HFFc6 (cell line): ENCODE data around the gene IL10RA. TPM values are rescaled to one million over a fixed set of nuclear protein-coding genes. Genes with fewer than 3 reads are reported as not detected.
"Not testable (repeated sequence)": the region's sequence is repeated elsewhere in the genome, so short reads cannot be mapped to it uniquely, and the experiment has no call there.

Experiments
- DNase-seq: peaks from one replicate; pipeline ENCODE4 v3.0.0-alpha.2; 2018
- H3K27ac Mint-ChIP-seq: 2 replicates; pipeline ENCODE4 v1.8.0; 2020; ENCODE audit warnings: mild to moderate bottlenecking, mixed read lengths
- H3K27me3 Mint-ChIP-seq: 2 replicates; pipeline ENCODE4 v1.8.0; 2021; ENCODE audit warnings: mild to moderate bottlenecking, moderate library complexity, mixed read lengths; ENCODE audit not compliant: insufficient read depth
- H3K36me3 Mint-ChIP-seq: 2 replicates; pipeline ENCODE4 v1.8.0; 2021; ENCODE audit warnings: low read depth, mixed read lengths
- H3K4me1 Mint-ChIP-seq: 2 replicates; pipeline ENCODE4 v1.8.0; 2020; ENCODE audit warnings: low read depth, mixed read lengths
- H3K4me3 Mint-ChIP-seq: 2 replicates; pipeline ENCODE4 v1.8.0; 2020; ENCODE audit warnings: mild to moderate bottlenecking, moderate library complexity, mixed read lengths
- H3K9me3 Mint-ChIP-seq: 2 replicates; pipeline ENCODE4 v1.8.0; 2020; ENCODE audit warnings: mild to moderate bottlenecking, mixed read lengths
- CTCF ChIP-seq: fragments of 200-600 bp; sonication (generic); IDR thresholded peaks from 2 replicates; pipeline ENCODE4 v1.5.0; 2021; ENCODE audit warnings: antibody characterized with exemption, mild to moderate bottlenecking
- total RNA-seq, 6 experiments: library from RNA; stranded (reverse); fragmentation: NEBNext Ultra II Directional; extraction: Animal tissue kit (Norgen Biotek cat#: 25700); gene quantifications; 2 replicates in 1 of 6; 3 replicates in 5 of 6; pipeline ENCODE4 v1.2.3, GENCODE V29; 2021

IL10RA gene
- total RNA-seq, 6 experiments from 2014 or later: not detected

- H3K4me3 Mint-ChIP-seq: no peak overlapping the region
- no peaks in the 10 kb centered on the region for H3K9me3 Mint-ChIP-seq
- no peaks in the 10 kb centered on the region for H3K4me1 Mint-ChIP-seq
- no peak for TF ChIP-seq CTCF
- no peak overlapping the region for H3K27ac Mint-ChIP-seq
- peaks cover 38% of the 10 kb centered on the region for H3K27me3 Mint-ChIP-seq
- no peak for DNase-seq
- H3K36me3 Mint-ChIP-seq: no peaks in the 10 kb centered on the region
These were observed 17.3 kb downstream of the IL10RA start for GRCh38 chr11:118003456-118003855.

GRCh38 chr11:118004543-118005223, 18.5 kb downstream of the IL10RA start:
- Mint-ChIP-seq H3K36me3 (no peaks in the 10 kb centered on the region), H3K9me3 (no peaks in the 10 kb centered on the region), H3K4me1 (no peaks in the 10 kb centered on the region), H3K4me3 (no peak overlapping the region), H3K27ac (no peak overlapping the region), H3K27me3 (peaks cover 38% of the 10 kb centered on the region)
- TF ChIP-seq CTCF: no peak
- no peak for DNase-seq

- no peak for TF ChIP-seq CTCF
- no peak for DNase-seq
- Mint-ChIP-seq H3K9me3 (no peaks in the 10 kb centered on the region), H3K27me3 (peaks cover 42% of the 10 kb centered on the region), H3K27ac (no peak overlapping the region), H3K36me3 (no peaks in the 10 kb centered on the region), H3K4me3 (no peak overlapping the region), H3K4me1 (no peaks in the 10 kb centered on the region)
These were observed 19.3 kb downstream of the IL10RA start for GRCh38 chr11:118005224-118006152.

GRCh38 chr11:118006153-118006534, 19.9 kb downstream of the IL10RA start:
- DNase-seq: no peak

DNA sequence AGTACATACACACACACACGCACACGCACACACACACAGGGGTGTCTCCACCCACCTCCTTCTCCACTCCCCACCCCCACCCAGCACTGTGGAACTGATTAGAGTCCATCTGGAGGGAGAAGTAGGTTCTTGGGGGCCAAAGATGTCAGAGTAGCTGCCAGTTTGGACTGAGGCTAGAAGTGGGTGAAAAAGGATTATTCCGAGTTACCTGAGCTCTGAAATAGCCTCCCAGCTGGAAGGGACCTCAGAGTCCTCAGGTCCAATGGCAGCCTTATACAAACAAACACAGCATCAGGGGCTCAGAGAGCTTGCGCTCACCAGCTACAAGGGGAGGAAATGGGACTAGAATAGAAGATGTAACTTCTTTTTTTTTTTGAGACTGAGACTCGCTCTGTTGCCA, 20.8 kb downstream of the IL10RA start:
- no peak overlapping the region for H3K27ac Mint-ChIP-seq
- H3K27me3 Mint-ChIP-seq: peaks cover 42% of the 10 kb centered on the region
- no peaks in the 10 kb centered on the region for H3K36me3 Mint-ChIP-seq
- TF ChIP-seq CTCF: no peak
- H3K4me1 Mint-ChIP-seq: no peaks in the 10 kb centered on the region
- no peaks in the 10 kb centered on the region for H3K9me3 Mint-ChIP-seq
- no peak for DNase-seq
- no peak overlapping the region for H3K4me3 Mint-ChIP-seq

More at GRCh38 chr11:118006153-118006534, 19.9 kb downstream of the IL10RA start:
- H3K36me3 Mint-ChIP-seq: no peaks in the 10 kb centered on the region
- no peaks in the 10 kb centered on the region for H3K9me3 Mint-ChIP-seq
- no peak for TF ChIP-seq CTCF
- H3K27me3 Mint-ChIP-seq: peaks cover 44% of the 10 kb centered on the region
- no peak overlapping the region for H3K4me3 Mint-ChIP-seq
- H3K4me1 Mint-ChIP-seq: no peaks in the 10 kb centered on the region
- H3K27ac Mint-ChIP-seq: no peak overlapping the region

DNA sequence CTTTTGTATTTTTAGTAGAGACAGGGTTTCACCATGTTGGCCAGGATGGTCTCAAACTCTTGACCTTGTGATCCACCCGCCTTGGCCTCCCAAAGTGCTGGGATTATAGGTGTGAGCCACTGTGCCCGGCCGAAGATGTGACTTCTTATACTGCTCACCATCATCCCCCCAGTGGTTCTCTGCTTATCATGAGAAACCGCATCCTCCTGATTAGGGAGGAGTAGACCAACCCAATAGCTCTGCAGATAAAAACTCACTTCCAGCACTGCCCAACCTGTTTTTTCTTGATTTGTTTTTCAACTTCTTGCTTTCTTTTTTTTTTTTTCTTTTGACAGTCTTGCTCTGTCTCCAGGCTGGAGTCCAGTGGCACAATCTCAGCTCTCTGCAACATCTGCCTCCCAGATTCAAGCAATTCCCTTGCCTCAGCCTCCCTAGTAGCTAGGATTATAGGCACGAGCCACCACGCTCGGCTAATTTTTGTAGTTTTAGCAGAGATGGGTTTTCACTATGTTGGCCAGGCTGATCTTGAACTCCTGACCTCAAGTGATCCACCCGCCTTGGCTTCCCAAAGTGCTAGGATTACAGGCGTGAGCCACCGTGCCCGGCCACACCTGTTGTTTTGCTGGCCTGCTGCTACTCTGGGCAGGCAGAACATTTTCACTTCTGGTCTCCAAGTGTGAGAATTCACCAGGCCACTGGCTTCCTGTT, 21.5 kb downstream of the IL10RA start:
- not testable (repeated sequence) for H3K4me3 Mint-ChIP-seq, H3K4me1 Mint-ChIP-seq, H3K9me3 Mint-ChIP-seq, DNase-seq, H3K36me3 Mint-ChIP-seq, H3K27ac Mint-ChIP-seq
- peaks cover 40% of the 10 kb centered on the region for H3K27me3 Mint-ChIP-seq
